ENCODE data around the gene GRM2.

- no peak for TF ChIP-seq POLR2A (IDR thresholded peaks at IDR 0.05)
- no peak for TF ChIP-seq CTCF (IDR thresholded peaks at IDR 0.05)
Observed at GRCh38 chr3:51720292-51721061, 13.6 kb downstream of the GRM2 start.

Measured in transverse colon (tissue), 3 donors.